GM20000 (cell line): ENCODE data around the gene MAFG.

ENCODE experiments used
- DNase-seq: peaks from one replicate; pipeline ENCODE4 v3.0.0; 2012; ENCODE audit warnings: low spot score
- TF ChIP-seq, protein P1 (sequence below): IDR thresholded peaks from 2 replicates; pipeline ENCODE4 v1.5.1; 2012; ENCODE audit warnings: mild to moderate bottlenecking, control low read depth; ENCODE audit errors: extremely low read depth, missing control alignments

MAFG gene

DNA sequence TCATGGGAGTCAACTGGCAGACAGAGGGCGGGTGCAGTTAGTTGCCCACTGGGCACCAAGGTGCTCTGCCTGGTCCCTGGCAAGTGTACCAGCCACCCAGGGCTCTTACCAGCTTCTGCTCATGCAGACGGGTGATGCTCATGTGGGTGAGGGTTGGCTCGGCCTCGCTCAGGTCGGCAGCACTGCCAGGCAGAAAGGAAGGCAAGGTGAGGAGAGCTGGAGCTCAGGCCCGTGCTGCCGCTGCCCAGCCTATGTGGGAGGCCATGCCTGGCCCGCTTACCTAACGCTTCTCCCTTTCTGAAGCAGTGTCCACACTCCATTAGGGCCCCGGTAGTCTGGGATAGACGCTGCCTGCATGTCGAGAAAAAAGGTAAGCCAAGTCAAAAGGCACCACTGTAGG is 12.2 kb downstream of the MAFG start:
- TF ChIP-seq, protein P1, sequence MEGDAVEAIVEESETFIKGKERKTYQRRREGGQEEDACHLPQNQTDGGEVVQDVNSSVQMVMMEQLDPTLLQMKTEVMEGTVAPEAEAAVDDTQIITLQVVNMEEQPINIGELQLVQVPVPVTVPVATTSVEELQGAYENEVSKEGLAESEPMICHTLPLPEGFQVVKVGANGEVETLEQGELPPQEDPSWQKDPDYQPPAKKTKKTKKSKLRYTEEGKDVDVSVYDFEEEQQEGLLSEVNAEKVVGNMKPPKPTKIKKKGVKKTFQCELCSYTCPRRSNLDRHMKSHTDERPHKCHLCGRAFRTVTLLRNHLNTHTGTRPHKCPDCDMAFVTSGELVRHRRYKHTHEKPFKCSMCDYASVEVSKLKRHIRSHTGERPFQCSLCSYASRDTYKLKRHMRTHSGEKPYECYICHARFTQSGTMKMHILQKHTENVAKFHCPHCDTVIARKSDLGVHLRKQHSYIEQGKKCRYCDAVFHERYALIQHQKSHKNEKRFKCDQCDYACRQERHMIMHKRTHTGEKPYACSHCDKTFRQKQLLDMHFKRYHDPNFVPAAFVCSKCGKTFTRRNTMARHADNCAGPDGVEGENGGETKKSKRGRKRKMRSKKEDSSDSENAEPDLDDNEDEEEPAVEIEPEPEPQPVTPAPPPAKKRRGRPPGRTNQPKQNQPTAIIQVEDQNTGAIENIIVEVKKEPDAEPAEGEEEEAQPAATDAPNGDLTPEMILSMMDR, result no peak
- no peak for DNase-seq

DNA sequence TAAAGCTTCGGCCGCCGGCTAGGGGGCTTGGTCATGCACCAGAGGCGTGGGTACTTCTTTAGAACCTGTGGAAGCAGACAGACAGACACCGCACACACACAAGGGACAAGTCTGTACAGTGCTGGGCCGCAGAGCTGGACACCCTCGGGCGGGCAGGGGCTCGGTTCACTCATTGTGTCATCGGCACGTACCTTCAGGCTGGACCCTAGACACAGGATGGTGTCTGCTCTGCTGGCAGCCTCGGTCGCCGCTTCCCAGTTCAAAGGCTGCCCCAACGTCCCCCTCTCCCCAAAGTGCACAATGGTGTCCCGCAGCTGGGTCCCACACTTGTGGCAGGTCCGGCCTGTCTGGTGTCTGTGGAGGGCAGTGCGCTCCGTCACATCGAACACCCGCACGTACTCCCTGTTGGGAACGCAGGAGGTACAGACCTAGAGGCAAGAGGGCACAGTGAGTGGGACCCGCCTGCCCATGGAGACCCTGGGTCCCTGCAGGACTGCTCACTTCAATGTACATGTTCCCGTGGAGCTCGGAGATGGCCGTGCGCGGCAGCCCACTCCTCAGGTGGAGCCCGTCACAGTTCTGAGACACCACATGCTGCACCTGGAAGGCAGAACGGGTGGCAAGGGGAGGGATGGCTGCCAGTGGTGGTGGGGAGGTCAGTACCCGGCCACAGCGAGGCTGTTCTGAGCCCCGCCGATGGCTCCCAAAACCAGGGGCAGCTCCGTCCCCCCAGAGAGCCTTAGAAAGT is 13.3 kb downstream of the MAFG start:
- DNase-seq, result no peak
- TF ChIP-seq, protein P1, result no peak

DNA sequence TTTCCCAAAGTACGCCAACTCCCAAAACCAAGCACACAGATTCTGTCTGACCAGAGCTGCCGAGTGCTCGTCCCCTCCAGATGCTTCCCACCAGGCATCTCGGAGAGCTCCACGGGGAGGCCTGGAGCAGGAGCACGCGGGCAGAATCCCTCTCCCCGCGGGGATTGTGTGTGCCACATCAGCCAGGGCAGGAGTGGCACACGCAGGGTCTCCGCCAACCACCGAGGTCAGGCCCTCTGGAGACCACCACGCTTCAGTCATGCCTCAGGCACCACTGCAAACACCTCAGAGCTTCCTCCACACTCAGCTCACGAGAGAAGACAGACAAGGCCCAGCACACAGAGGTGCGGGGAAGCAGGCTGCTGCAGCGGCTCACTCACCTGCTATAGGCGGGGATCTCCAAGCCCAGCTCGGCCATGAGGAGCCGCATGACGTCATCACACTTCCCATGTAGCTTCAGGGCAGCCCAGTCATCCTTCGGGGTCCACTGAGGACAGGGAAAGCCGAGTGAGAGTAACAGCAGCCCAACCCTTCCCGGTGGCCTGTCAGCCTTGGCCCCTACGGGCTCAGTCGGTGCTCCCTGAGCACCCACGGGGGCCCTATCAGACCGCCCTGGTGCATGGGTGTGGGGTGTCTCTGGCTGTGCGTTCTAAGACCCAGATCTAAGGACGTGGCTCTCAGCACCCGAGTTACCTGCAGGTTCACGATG is 14.0 kb downstream of the MAFG start:
- TF ChIP-seq, protein P1, result no peak
- no peak for DNase-seq

DNA sequence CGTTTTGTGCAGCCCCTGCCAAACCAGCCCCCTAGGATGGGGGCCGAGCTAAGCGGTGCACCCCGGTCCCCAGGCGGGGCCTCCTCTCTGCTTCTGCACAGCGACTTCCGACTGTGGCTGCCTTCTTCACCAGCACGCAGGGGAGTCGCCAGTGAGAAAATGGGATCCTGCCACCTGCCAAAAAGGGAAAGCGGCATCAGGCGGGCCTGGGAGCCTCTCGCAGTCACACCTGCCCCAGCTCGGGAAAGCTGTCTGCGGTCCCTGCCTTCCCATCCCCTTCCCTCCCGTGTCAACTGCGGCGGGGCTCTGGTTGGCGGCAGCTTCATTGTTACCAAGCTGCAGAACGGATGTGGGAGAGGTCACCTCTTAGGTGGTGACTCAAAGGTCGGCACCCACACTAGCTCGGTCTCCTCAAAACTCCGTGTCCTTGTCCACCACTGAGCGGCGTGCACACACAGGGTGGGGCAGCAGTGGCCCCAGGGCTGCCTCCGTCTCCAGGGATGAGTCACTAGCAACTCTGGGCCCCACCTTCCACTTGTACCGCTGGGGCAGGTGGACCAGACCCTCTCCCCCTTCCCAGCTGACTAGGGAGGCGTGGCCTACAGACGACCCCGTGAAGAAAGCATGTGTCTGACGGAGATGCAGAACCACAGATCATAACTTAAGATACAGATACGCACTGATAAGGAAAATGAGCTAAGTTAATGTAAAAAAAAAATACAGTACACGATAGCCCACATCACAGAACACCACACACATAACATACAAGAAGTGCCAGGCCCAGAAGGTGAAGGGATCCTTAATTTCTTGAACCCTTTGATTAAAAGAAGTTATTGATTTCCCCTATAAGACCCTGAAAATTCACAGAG is 14.9 kb downstream of the MAFG start:
- TF ChIP-seq, protein P1, result no peak
- no peak for DNase-seq

DNA sequence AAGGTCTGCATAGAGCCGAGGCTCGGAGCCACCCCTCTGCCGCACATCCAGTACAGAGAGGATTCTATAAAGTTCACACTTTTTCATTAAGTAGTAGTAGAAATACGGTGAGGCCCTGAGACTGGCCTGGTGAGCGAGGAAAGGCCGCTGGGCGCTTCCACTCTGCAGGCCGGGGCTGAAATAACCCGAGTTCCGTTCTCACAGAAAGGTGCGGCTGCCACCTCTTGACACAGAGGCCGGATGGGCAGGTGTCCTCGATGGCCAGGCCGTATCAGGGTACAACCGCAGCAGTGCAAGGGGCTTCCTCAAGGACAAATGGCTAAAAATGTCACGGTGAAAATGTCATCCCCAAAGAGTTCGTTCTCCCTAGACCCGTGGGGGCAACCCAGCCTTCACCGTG is 15.6 kb downstream of the MAFG start:
- TF ChIP-seq, protein P1, result no peak
- DNase-seq, result no peak

DNA sequence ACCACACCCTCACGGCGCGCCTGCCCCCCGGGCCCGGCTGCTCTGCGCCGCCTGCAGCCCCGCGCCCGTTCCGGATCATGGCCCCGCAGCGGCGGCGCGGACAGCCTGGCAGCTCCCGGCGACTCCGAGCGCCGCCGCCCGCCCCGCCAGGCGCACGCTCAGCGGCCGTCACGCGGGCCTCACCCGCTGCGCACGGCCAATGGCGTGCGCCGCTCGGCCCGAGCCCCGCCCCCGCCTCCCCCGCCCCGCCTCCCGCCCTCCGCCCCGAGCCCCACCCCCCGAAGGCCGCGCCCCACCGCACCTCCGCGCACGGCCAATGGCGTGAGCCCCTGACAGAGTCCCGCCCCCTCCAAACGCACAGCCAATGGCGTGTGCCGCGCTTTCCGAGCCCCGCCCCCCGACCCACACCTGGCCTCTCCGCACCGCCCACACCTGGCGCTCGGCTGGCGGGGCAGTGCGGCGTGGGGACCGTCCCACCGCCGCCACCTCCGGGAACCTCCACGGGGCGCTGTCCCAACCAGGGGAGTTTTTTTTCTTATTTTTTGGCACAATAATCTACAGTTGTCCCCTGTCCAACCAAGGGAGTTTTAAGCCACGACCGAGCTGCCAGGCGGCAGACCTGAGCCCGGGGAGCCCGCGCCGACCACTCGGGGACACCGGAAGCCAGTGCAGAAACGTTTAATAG is 16.1 kb downstream of the MAFG start, which contains the start of gene PCYT2:
TSS of gene PCYT2 (minus strand) at position 123 of the 685 bp plus-strand sequence. CDS start at position 79, 44 bp downstream.
- DNase-seq, result peak; percentile 100

More for the DNA sequence above, 16.1 kb downstream of the MAFG start, which contains the start of gene PCYT2:
- TF ChIP-seq, protein P1, result no peak
